SU-DHL-6 (cell line): ENCODE measurements around the gene S100A1.
"Not testable (repeated sequence)": the region's sequence is repeated elsewhere in the genome, so short reads cannot be mapped to it uniquely, and the experiment has no call there.

Source experiments
- H2AFZ ChIP-seq: fragments of 200-600 bp; sonication (generic); 2 replicates; pipeline ENCODE4 v1.6.1; 2014; ENCODE audit warnings: low read depth, mild to moderate bottlenecking, moderate library complexity, mixed read lengths, antibody characterized with exemption, low read length; ENCODE audit not compliant: severe bottlenecking
- H3F3A ChIP-seq: fragments of 200-600 bp; shearing (Covaris generic); 2 replicates; pipeline ENCODE4 v1.6.0; 2016; ENCODE audit warnings: antibody characterized with exemption, mild to moderate bottlenecking; ENCODE audit not compliant: insufficient read depth
- H3K27ac ChIP-seq: fragments of 200-600 bp; sonication (generic); 2 replicates; pipeline ENCODE4 v1.5.1; 2016; ENCODE audit warnings: low read depth, mild to moderate bottlenecking, low read length, moderate library complexity, mixed read lengths
- H3K27me3 ChIP-seq: fragments of 200-600 bp; sonication (generic), shearing (Covaris generic); 2 replicates; pipeline ENCODE4 v1.6.0; 2014; ENCODE audit warnings: mild to moderate bottlenecking, low read length
- H3K36me3 ChIP-seq: fragments of 200-600 bp; sonication (generic); 2 replicates; pipeline ENCODE4 v1.6.1; 2014; ENCODE audit warnings: mild to moderate bottlenecking, low read length, mixed read lengths
- H3K4me2 ChIP-seq: fragments of 300-600, 200-600 bp; shearing (Covaris generic), sonication (generic); 2 replicates; pipeline ENCODE4 v1.6.0; 2014; ENCODE audit warnings: low read length, low read depth, mild to moderate bottlenecking; ENCODE audit not compliant: poor library complexity, severe bottlenecking
- H3K4me3 ChIP-seq: fragments of 200-600 bp; sonication (generic); 2 replicates; pipeline ENCODE4 v1.5.1; 2014; ENCODE audit warnings: antibody characterized with exemption, low read length, mild to moderate bottlenecking, mixed read lengths; ENCODE audit not compliant: insufficient read depth, poor library complexity, severe bottlenecking
- H3K79me2 ChIP-seq: fragments of 200-600 bp; sonication (generic); 2 replicates; pipeline ENCODE4 v1.6.1; 2014; ENCODE audit warnings: mild to moderate bottlenecking, low read length, moderate library complexity; ENCODE audit not compliant: insufficient read depth
- H3K9ac ChIP-seq: fragments of 200-600 bp; sonication (generic); 2 replicates; pipeline ENCODE4 v1.7.0; 2014; ENCODE audit warnings: mild to moderate bottlenecking, low read length
- H3K9me2 ChIP-seq: fragments of 200-600 bp; sonication (generic); replicated peaks from 2 replicates; pipeline ENCODE4 v1.6.1; 2014; ENCODE audit warnings: low read length; ENCODE audit not compliant: insufficient read depth
- H3K9me3 ChIP-seq: fragments of 200-600 bp; sonication (generic); 2 replicates; pipeline ENCODE4 v1.6.1; 2014; ENCODE audit warnings: low read length, mixed read lengths; ENCODE audit not compliant: insufficient read depth
- H4K20me1 ChIP-seq: fragments of 200-600 bp; sonication (generic); 2 replicates; pipeline ENCODE4 v1.6.1; 2014; ENCODE audit warnings: low read depth, mild to moderate bottlenecking, antibody characterized with exemption, low read length, moderate library complexity, mixed read lengths
- CTCF ChIP-seq: fragments of 200-600 bp; sonication (generic); IDR thresholded peaks from one replicate; pipeline ENCODE4 v1.5.1; 2017; ENCODE audit warnings: antibody characterized with exemption, mild to moderate bottlenecking, low read length, moderate library complexity; ENCODE audit not compliant: insufficient read depth, poor library complexity, severe bottlenecking
- EZH2phosphoT487 ChIP-seq: fragments of 200-600 bp; sonication (generic), shearing (Covaris generic); conservative IDR thresholded peaks from 2 replicates; pipeline ENCODE4 v1.6.1; 2018; ENCODE audit warnings: mild to moderate bottlenecking, antibody characterized with exemption, low read length, moderate library complexity, mixed read lengths

The S100A1 gene

GRCh38 chr1:153667439-153667838 lies 39.2 kb downstream of the S100A1 start:
- Histone ChIP-seq H3K27ac (no peak overlapping the region), H3F3A (peaks cover 27% of the 10 kb centered on the region), H3K79me2 (peaks cover 32% of the 10 kb centered on the region), H3K4me2 (no peak overlapping the region), H3K36me3 (peaks cover 41% of the 10 kb centered on the region), H3K9me3 (no peaks in the 10 kb centered on the region), H3K27me3 (no peaks in the 10 kb centered on the region), H3K9me2 (no peaks in the 10 kb centered on the region), H3K9ac (no peak overlapping the region), H2AFZ (no peak overlapping the region), H4K20me1 (no peaks in the 10 kb centered on the region), H3K4me3 (no peak overlapping the region)
- TF ChIP-seq EZH2phosphoT487 (no peak), CTCF (no peak)

GRCh38 chr1:153668672-153669071 lies 40.4 kb downstream of the S100A1 start:
- Histone ChIP-seq H3F3A (peaks cover 14% of the 10 kb centered on the region), H3K36me3 (peaks cover 30% of the 10 kb centered on the region), H3K79me2 (peaks cover 32% of the 10 kb centered on the region)
- H3K9me2 ChIP-seq, H3K9me3 ChIP-seq, H3K4me2 ChIP-seq, H3K4me3 ChIP-seq, H3K27me3 ChIP-seq, H2AFZ ChIP-seq, H3K27ac ChIP-seq, H3K9ac ChIP-seq, H4K20me1 ChIP-seq: not testable (repeated sequence)

- no peaks in the 10 kb centered on the region for H3K9me3 ChIP-seq
- H3K36me3 ChIP-seq: peaks cover 25% of the 10 kb centered on the region
- no peak overlapping the region for H2AFZ ChIP-seq
- H3F3A ChIP-seq: peaks cover 8% of the 10 kb centered on the region; the same call in 1 of the 2 replicates
- no peaks in the 10 kb centered on the region for H3K9me2 ChIP-seq
- no peaks in the 10 kb centered on the region for H3K27me3 ChIP-seq
- H4K20me1 ChIP-seq: no peaks in the 10 kb centered on the region
- H3K4me2 ChIP-seq: peak overlapping the region; percentile 64
- peak overlapping the region; percentile 86 for H3K9ac ChIP-seq
- no peak overlapping the region for H3K27ac ChIP-seq
- TF ChIP-seq EZH2phosphoT487 (no peak), CTCF (no peak)
- peak overlapping the region; percentile 84 for H3K4me3 ChIP-seq
- H3K79me2 ChIP-seq: peaks cover 32% of the 10 kb centered on the region
These were observed 41.4 kb downstream of the S100A1 start for GRCh38 chr1:153669606-153670005.

- Histone ChIP-seq H3K27ac (peak overlapping the region; percentile 48), H3K9me2 (no peaks in the 10 kb centered on the region), H3F3A (peaks cover 7% of the 10 kb centered on the region; the same call in 1 of the 2 replicates), H3K9me3 (no peaks in the 10 kb centered on the region), H3K27me3 (no peaks in the 10 kb centered on the region), H2AFZ (no peak overlapping the region), H3K36me3 (peaks cover 19% of the 10 kb centered on the region), H4K20me1 (no peaks in the 10 kb centered on the region), H3K79me2 (peaks cover 32% of the 10 kb centered on the region), H3K9ac (peak overlapping the region; percentile 86), H3K4me2 (peak overlapping the region; percentile 64), H3K4me3 (peak overlapping the region; percentile 84)
- TF ChIP-seq EZH2phosphoT487 (no peak), CTCF (no peak)
These were observed 42.1 kb downstream of the S100A1 start for GRCh38 chr1:153670257-153670858.
